Prostate gland (tissue), 2 donors: Measurements from ENCODE around the gene SOST. TPM values are rescaled to one million over a fixed set of nuclear protein-coding genes. Genes with fewer than 3 reads are reported as not detected.

Experiments used
- DNase-seq: peaks from one replicate; pipeline ENCODE4 v3.0.0-alpha.2; 2019; ENCODE audit warnings: low spot score
- H3K27ac ChIP-seq, 2 donors: fragments of 200-600 bp; sonication (generic); 2 replicates each; pipeline ENCODE4 v1.5.1; 2017 to 2019
- H3K27me3 ChIP-seq: fragments of 200-600 bp; sonication (generic); replicated peaks from 2 replicates; pipeline ENCODE4 v1.5.1; 2019; ENCODE audit not compliant: insufficient read depth
- H3K36me3 ChIP-seq, 2 donors: fragments of 200-600 bp; sonication (generic); 1 replicate in 1 of 2; 2 replicates in 1 of 2; pipeline versions ENCODE4 v1.5.1 to v1.8.1; 2017 to 2019
- H3K4me1 ChIP-seq: fragments of 200-600 bp; sonication (generic); replicated peaks from 2 replicates; pipeline ENCODE4 v1.5.1; 2019
- H3K4me3 ChIP-seq, 2 donors: fragments of 200-600 bp; sonication (generic); 2 replicates each; pipeline ENCODE4 v1.5.1; 2017 to 2019
- H3K9me3 ChIP-seq: fragments of 200-600 bp; sonication (generic); 2 replicates; pipeline ENCODE4 v1.5.1; 2017
- CTCF ChIP-seq, 4 experiments: fragments of 200-600 bp in 2 of 4; fragments of 450-650 bp in 2 of 4; sonication (generic) in 2 of 4; IDR thresholded peaks; 1 replicate in 3 of 4; 2 replicates in 1 of 4; pipeline ENCODE4 v1.5.1; 2016 to 2019; ENCODE audit warnings: antibody characterized with exemption in 4 of 4, mild to moderate bottlenecking in 2 of 4, moderate library complexity in 2 of 4
- POLR2A ChIP-seq: fragments of 450-650 bp; IDR thresholded peaks from one replicate; pipeline ENCODE4 v1.6.1; 2016; ENCODE audit warnings: antibody characterized with exemption, mild to moderate bottlenecking
- POLR2AphosphoS5 ChIP-seq: sonication (generic); formaldehyde crosslinking; IDR thresholded peaks from one replicate; pipeline ENCODE4 v1.6.1; 2017; ENCODE audit warnings: antibody characterized with exemption
- WGBS: methylation state at CpG from one replicate; pipeline ENCODE4 v1.1.5; 2018; 5-methylcytosine and 5-hydroxymethylcytosine counted together
- intact Hi-C: fragments of 100-400 bp; cut with DNase I; formaldehyde crosslinking; loops from one replicate; pipeline ENCODE4 v1.14.2; 2022
- total RNA-seq, 2 donors: library from RNA; depleted of rRNA; stranded (reverse); fragments of >200 nt; gene quantifications; one replicate each; pipeline ENCODE4 v1.1.0, GENCODE V29; 2016

The SOST gene
- total RNA-seq, 2 donors from 2014 or later: 0.18 TPM; not detected in 1

- WGBS: 90% methylated on average over 4 of the region's 4 CpGs
- intact Hi-C loops: no loop called here
- Histone ChIP-seq H3K27me3 (no peaks in the 10 kb centered on the region), H3K36me3 (no peaks in the 10 kb centered on the region), H3K4me3 (no peak overlapping the region), H3K9me3 (no peaks in the 10 kb centered on the region), H3K27ac (no peak overlapping the region), H3K4me1 (no peaks in the 10 kb centered on the region)
- DNase-seq: no peak
- TF ChIP-seq POLR2A: no peak
- TF ChIP-seq CTCF (IDR thresholded peaks at IDR 0.05): no peak
- TF ChIP-seq POLR2AphosphoS5: no peak
These were observed 36.9 kb downstream of the SOST start for GRCh38 chr17:43721537-43722268.

- peak overlapping the region; percentile 87 to 95 for H3K27ac ChIP-seq
- peak; percentile 57 for DNase-seq
- H3K27me3 ChIP-seq: no peaks in the 10 kb centered on the region
- 1% methylated on average over 62 of the region's 64 CpGs for WGBS
- TF ChIP-seq POLR2A (peak; percentile 51), CTCF (IDR thresholded peaks at IDR 0.05) (no peak), POLR2AphosphoS5 (peak; percentile 56)
- intact Hi-C loops: no loop called here
- H3K9me3 ChIP-seq: no peaks in the 10 kb centered on the region
- H3K4me1 ChIP-seq: no peaks in the 10 kb centered on the region
- H3K36me3 ChIP-seq: no peaks in the 10 kb centered on the region
- H3K4me3 ChIP-seq: peak overlapping the region; percentile 52 to 70
These were observed 38.1 kb downstream of the SOST start for GRCh38 chr17:43720311-43721060.

- intact Hi-C loops: no loop called here
- Histone ChIP-seq H3K27ac (no peak overlapping the region), H3K4me3 (no peak overlapping the region), H3K9me3 (no peaks in the 10 kb centered on the region), H3K36me3 (no peaks in the 10 kb centered on the region), H3K27me3 (no peaks in the 10 kb centered on the region), H3K4me1 (no peaks in the 10 kb centered on the region)
- TF ChIP-seq POLR2A (no peak), CTCF (IDR thresholded peaks at IDR 0.05) (no peak), POLR2AphosphoS5 (no peak)
- DNase-seq: no peak
- 90% methylated on average over 3 of the region's 3 CpGs for WGBS
These were observed 39.0 kb downstream of the SOST start for GRCh38 chr17:43719578-43719977.

DNA sequence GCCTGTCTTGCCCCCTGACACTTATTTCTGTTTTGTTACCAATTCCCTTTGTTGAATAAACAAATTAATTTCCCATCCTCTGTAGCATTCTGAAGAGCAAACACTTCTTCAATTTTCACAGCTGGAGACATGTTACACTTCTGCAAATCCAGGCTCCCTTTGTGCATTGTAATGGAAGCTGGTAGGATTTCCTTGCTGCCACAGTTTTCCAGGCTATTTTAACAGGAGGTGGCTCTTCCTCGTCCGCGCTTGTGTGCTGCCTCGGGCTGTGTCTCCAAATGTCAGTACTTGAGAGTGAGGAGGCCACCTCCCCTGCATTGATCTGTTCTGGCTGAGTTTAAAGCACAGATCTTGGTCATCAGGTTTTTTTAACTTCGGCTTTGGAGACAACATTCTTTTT lies 40.0 kb downstream of the SOST start:
- Histone ChIP-seq H3K9me3 (no peaks in the 10 kb centered on the region), H3K27me3 (no peaks in the 10 kb centered on the region), H3K4me3 (no peak overlapping the region), H3K36me3 (no peaks in the 10 kb centered on the region), H3K4me1 (peaks cover 1% of the 10 kb centered on the region), H3K27ac (no peak overlapping the region)
- intact Hi-C loops: no loop called here
- DNase-seq: no peak
- TF ChIP-seq CTCF (IDR thresholded peaks at IDR 0.05) (no peak), POLR2AphosphoS5 (no peak), POLR2A (no peak)
- WGBS: 53% methylated on average over 5 of the region's 5 CpGs
